Measurements from ENCODE around the gene AGAP2. TPM values are rescaled to one million over a fixed set of nuclear protein-coding genes. Genes with fewer than 3 reads are reported as not detected.

AGAP2 gene
- total and polyA plus RNA-seq, 2 of the 8 experiments (the other 6 are each of a cell fraction or from before 2014, with no cell fraction given), result 1.5 TPM

DNA sequence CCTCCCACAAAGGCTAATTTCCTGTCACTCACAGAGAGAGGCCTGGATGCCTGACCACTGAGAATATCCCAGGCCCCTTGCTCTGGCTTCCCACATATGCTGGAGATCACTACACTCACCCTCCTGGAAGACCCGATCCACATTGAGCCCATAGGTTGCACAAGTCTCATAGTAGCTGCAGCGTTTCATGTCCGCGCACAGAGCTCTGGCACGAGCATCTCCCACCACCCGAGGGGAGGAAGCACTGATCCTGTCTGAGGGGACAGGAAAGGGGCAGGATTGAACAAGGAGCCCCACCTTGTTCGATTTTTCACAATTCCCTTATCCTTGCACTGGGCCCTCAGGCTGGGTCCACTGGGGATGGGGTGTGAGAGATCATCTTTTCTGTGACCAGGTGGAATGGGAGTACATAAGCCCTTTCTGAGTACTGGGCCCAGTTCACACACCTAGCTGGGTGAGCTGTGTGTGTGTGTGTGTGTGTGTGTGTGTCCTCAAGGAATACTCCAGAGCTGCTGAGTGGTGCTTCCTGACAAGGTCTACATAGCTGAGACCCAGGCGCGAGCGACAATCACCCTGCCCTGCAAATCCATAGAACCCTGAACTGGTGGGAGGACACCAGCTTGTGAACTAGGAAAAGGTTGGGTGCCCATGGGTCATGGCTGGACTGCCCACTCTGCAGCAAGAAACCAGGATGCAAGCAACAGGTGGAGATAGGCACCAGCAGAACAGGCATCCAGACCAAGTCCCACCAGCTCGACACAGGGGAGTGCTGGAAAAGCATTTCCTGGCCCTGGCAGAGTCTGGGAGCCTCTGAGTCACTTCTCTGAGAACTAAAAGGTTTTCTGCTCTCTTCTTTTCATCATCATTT lies 5.6 kb downstream of the AGAP2 start (continued):
- TF ChIP-seq, protein P1, sequence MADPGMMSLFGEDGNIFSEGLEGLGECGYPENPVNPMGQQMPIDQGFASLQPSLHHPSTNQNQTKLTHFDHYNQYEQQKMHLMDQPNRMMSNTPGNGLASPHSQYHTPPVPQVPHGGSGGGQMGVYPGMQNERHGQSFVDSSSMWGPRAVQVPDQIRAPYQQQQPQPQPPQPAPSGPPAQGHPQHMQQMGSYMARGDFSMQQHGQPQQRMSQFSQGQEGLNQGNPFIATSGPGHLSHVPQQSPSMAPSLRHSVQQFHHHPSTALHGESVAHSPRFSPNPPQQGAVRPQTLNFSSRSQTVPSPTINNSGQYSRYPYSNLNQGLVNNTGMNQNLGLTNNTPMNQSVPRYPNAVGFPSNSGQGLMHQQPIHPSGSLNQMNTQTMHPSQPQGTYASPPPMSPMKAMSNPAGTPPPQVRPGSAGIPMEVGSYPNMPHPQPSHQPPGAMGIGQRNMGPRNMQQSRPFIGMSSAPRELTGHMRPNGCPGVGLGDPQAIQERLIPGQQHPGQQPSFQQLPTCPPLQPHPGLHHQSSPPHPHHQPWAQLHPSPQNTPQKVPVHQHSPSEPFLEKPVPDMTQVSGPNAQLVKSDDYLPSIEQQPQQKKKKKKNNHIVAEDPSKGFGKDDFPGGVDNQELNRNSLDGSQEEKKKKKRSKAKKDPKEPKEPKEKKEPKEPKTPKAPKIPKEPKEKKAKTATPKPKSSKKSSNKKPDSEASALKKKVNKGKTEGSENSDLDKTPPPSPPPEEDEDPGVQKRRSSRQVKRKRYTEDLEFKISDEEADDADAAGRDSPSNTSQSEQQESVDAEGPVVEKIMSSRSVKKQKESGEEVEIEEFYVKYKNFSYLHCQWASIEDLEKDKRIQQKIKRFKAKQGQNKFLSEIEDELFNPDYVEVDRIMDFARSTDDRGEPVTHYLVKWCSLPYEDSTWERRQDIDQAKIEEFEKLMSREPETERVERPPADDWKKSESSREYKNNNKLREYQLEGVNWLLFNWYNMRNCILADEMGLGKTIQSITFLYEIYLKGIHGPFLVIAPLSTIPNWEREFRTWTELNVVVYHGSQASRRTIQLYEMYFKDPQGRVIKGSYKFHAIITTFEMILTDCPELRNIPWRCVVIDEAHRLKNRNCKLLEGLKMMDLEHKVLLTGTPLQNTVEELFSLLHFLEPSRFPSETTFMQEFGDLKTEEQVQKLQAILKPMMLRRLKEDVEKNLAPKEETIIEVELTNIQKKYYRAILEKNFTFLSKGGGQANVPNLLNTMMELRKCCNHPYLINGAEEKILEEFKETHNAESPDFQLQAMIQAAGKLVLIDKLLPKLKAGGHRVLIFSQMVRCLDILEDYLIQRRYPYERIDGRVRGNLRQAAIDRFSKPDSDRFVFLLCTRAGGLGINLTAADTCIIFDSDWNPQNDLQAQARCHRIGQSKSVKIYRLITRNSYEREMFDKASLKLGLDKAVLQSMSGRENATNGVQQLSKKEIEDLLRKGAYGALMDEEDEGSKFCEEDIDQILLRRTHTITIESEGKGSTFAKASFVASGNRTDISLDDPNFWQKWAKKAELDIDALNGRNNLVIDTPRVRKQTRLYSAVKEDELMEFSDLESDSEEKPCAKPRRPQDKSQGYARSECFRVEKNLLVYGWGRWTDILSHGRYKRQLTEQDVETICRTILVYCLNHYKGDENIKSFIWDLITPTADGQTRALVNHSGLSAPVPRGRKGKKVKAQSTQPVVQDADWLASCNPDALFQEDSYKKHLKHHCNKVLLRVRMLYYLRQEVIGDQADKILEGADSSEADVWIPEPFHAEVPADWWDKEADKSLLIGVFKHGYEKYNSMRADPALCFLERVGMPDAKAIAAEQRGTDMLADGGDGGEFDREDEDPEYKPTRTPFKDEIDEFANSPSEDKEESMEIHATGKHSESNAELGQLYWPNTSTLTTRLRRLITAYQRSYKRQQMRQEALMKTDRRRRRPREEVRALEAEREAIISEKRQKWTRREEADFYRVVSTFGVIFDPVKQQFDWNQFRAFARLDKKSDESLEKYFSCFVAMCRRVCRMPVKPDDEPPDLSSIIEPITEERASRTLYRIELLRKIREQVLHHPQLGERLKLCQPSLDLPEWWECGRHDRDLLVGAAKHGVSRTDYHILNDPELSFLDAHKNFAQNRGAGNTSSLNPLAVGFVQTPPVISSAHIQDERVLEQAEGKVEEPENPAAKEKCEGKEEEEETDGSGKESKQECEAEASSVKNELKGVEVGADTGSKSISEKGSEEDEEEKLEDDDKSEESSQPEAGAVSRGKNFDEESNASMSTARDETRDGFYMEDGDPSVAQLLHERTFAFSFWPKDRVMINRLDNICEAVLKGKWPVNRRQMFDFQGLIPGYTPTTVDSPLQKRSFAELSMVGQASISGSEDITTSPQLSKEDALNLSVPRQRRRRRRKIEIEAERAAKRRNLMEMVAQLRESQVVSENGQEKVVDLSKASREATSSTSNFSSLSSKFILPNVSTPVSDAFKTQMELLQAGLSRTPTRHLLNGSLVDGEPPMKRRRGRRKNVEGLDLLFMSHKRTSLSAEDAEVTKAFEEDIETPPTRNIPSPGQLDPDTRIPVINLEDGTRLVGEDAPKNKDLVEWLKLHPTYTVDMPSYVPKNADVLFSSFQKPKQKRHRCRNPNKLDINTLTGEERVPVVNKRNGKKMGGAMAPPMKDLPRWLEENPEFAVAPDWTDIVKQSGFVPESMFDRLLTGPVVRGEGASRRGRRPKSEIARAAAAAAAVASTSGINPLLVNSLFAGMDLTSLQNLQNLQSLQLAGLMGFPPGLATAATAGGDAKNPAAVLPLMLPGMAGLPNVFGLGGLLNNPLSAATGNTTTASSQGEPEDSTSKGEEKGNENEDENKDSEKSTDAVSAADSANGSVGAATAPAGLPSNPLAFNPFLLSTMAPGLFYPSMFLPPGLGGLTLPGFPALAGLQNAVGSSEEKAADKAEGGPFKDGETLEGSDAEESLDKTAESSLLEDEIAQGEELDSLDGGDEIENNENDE (IDR thresholded peaks at IDR 0.05; ENCODE audit: insufficient replicate concordance, low read length), result no peak
- TF ChIP-seq CHD2 (IDR thresholded peaks at IDR 0.05; ENCODE audit: low read length), result no peak
- no peak for TF ChIP-seq SIN3A (conservative IDR thresholded peaks at IDR 0.05 in 1 of 2, IDR thresholded peaks at IDR 0.05 in 1 of 2; ENCODE audit: low read depth in 1 of 2, low read length in 2 of 2)
- TF ChIP-seq YY1 (IDR thresholded peaks at IDR 0.05; ENCODE audit: low read depth, low read length), result no peak
- no peak for TF ChIP-seq CEBPB (IDR thresholded peaks at IDR 0.05; ENCODE audit: low read depth, low read length)
- TF ChIP-seq TAF1 (IDR thresholded peaks at IDR 0.05; ENCODE audit: low read depth, low read length), result no peak
- no peak for TF ChIP-seq HDAC2 (IDR thresholded peaks at IDR 0.05; ENCODE audit: borderline replicate concordance in 1 of 2, low read depth in 2 of 2, low read length in 2 of 2)
